Embryonic facial prominence (tissue), 1 donor: ENCODE results near the gene FER.
"Not testable (repeated sequence)": the region's sequence is repeated elsewhere in the genome, so short reads cannot be mapped to it uniquely, and the experiment has no call there.

Experiments used
- DNase-seq: peaks from one replicate; pipeline ENCODE4 v3.0.0-alpha.2; 2016; ENCODE audit errors: extremely low spot score

The FER gene

DNA sequence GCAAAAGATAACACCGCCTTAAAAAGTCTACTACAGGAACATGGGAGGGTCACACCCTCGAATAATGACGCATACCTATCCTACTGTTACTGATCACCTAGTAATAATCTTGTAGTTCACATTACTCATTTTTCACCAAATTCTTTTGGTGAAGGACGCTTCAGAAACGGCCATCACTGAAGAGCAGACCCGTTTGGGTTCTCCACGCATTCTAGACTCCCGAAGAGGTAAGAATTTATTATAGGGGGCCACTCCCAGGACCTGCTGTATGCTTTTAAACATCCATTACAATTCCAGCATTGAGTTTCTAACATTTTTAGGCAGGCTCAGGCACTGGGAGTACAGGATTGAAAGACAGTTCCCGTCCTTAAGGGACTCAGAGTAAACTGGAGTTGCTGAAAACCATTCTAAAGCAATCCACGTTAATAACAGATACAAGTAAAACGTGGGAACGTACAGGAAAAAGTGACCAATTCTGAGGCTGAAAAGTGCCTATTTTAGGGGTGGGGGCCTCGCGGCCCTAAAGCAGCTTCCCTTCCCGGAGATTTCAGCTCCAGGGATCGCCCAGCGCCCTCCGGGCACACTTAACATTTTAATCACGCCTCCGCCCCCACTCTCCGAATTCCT is at the start of gene FER:
FER (plus strand) TSS at position 124 of the 627 bp plus-strand sequence. CDS start 50,286 bp downstream, outside the sequence.
- DNase-seq: peak; percentile 37

DNA sequence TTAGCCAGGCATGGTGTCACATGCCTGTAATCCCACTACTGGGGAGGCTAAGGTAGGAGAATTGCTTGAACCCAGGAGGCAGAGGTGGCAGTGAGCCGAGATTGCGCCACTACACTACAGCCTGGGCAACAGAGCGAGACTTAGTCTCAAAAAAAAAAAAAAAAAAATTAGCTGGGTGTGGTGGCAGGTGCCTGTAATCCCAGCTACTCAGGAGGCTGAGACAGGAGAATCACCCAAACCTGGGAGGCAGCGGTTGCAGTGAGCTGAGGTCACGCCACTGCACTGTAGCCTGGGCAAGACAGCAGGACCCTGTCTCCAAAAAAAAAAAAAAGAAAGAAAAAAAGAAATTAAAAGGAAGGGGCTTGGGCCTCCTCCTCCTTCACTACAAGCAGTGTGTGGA is 47.3 kb upstream of the FER start:
- not testable (repeated sequence) for DNase-seq

DNA sequence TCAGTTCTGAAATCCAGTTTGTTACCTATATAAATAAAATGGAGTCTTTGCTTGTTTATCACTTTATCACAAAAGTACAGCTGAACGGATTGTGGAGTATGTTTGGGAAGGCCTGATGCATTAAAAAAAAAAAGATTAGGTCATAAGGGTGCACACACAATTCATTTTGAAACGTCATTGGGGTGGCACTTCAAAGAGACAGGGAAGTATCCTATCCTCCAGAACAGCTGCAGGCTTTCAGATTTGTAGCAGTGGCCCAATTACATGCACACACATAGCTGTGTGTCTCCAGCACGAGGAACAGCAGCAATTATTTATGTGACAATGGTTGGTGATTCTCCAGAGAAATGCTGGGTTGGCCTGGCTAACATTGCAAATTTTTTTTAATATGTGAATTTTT is 46.8 kb upstream of the FER start:
- DNase-seq: no peak

DNA sequence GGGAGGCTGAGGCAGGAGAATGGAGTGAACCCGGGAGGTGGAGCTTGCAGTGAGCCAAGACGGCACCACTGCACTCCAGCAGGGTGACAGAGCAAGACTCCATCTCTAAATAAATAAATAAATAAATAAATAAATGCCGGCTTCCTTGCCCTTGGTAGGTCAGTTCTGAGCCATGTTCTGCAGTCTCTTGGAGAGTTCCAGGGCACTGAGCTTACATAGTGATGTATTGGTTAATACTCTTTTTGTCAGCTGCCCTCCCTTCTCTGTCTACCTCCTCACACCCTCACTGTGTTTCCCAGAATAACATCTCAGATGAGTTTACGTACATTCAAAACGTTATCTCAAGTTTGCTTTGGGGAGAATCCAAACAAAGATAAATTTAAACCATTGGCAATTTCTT is 45.2 kb upstream of the FER start:
- DNase-seq: no peak

DNA sequence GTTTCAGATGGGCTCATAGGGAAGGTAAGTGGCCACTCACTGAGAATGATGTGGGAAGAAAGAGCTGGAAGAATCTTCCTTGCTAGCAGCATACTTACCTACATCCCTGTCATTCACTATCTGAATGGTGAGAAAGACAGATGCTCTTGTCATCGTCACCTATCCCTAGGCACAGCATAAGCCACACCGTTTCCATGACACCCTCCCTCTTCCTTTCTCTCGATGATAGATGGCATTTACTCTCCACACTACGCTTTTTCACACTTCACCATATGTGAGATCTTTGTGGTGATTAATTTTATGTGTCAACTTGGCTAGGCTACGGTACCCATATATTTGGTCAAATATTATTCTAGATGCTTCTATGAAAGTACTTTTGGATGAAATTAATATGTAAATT is 44.4 kb upstream of the FER start:
- DNase-seq: no peak

DNA sequence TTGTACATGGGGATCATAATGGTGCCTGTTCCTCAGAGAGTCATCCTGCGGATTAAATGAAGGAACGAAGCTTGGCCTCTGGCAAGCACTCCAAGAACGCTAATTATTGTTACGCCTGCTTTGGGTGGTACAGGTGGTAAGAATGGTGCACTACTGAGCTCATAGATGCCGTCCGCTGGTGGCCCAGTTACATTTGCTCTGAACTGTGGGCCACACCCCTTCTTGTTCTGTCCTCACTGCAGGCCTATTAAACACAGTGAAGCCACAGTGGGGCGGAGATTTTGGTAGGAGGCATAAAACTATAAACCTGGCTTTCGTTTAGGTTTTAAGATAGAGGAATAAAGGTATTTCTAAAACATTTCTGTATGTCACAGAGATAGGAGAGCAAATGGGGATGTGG is 40.6 kb upstream of the FER start:
- no peak for DNase-seq

DNA sequence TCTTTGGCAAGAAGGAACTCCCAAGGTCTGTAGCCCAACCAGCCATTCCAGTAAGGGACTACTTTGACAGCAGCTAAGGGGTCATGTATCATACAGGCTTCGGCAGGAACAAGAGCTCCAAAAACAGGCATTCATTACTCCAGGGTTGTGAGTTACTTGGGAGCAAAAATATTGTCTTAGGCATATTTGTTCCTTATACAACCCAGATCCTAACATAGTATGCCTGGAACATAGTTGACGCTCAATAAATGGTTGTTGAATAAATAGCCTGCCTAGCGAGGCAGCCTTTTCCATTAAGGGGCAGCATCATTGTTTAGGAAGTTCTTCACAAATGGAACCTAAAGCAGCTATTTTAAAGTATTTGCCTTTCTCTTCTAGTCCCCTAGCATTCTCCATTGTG is 35.8 kb upstream of the FER start:
- no peak for DNase-seq

DNA sequence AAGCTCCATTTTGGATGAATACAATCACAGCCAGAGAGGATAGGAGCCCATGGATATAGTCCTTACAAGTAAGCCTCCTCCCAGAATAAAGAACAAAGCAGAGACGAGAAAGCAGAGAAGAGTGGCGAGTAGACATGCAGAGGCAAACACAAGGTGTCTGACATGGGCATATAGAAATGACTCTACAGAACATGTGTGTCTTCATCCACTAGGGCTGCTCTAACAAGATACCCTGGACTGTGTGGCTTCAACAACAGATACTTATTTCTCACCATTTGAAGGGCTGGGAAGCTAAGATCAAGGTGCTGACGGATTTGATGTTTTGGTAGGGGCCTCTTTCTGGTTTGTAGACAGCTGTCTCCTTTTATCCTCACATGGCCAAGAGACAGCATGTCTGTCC is 32.3 kb upstream of the FER start:
- DNase-seq: no peak

DNA sequence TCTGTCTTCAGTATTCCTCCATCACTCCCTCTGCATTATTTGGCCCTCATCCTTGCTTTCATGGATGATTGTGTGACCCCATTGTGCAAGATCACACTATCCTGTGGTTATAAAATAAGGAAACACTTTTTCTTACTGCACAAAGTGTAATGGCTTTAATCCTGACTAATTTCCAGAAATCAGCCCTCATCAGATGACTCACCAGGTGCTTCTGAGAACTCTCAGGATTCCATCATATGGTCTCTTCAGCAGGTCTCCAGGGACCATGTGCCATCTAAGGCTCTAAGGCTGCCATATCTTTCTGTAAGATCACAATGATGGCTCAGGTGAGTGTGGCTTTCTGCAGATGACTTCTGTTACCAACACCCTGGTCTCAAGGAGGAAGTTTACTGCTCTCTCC is 27.3 kb upstream of the FER start:
- no peak for DNase-seq

DNA sequence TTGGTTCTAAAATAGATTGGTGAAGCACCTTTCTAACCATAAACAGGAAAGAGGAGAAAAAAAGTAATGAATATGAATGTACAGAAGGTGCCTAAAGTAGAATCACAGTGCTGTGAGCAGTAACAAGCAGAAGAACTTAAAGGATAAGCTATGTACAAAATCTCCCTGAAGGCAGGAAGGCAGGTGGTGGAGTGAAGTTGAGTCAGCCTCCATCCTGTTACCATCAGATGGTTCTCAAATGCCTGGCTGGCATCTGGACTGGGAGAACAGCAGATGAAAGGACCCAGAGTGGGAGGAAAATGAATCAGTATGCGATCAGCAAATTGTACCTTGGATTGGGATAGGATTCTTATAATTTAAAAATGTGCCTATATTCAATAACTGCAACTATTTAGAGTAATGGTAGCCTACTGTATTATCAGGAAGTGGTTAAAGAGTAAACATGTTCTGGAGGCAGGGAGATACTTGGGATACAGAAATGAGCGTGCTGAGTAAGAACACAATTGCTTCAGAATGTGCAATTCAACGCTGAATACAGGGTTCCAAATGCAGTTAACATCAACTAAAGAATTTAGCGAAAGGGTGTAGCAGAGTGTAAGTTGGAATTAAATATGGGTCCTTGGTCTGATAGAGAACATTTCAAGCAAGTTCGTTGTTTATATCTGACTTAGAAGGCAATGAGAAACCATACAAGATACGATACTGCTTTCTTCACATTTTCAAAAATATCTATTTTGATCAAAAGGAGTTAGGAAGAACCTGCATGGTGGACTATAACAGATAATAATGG is 21.1 kb upstream of the FER start:
- DNase-seq: no peak

DNA sequence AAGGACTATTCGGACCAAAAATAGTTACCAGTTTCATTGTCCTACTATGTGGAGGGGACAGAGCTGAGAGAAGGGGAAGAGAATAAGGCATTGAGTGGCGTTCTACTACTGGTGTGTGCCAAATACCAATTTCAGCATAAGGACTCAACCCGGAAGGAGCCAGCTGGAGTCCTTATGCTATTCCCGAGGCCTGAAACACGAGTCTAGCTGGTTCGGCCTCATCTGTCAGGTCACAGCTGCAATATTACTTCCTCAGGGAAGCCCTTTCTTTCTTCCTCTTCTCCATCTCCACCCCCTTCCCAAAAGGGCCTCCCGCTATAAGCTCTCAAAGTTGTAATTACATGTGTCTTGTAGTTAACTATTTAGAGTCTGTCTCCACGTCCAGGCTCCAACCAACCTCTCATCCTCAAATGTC is 20.5 kb upstream of the FER start:
- DNase-seq: peak; percentile 20

DNA sequence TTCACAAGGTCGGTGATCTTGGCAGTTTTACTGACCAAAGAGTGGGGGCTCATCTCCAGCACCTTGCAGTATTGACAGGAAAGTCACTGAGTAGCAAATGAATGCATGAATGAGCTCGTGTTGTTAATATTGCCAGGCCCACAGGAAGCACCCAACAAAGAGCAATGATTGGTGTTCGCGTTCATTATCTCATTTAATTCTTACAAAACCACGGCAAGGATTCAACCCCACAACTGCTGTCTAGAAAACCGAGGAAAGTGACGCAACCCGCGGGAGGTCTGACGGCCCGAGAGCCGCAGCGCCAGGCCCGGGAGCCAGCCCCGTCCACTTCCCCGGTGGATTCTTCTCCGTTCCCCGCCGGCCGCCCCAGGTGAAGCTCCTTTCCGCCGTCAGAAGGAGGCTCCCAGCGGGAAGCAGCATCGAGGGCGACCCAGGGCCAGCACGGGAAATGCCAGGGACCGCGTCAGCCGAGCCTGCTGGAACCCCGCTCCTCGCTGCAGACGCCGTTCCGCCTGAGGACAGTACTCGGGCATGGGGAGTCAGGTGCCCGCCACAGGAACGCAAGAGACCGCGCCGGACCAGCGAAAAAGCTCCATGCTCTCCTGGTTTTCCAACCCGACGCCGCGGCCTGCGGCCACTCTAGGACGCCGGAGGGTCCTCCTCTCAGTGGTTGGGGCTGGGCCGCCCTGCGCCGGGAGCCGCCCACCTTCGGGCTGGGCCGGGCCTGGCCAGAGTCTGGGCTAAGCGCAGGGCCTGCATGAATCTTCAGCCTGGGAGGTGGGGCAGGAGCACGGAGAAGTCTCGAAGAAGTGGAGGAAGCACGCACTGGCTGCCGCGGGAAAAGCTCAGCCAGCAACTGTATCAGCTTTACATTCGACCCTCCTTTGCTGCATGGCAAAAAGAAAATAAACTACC is 19.8 kb upstream of the FER start:
- DNase-seq: peak; percentile 73

DNA sequence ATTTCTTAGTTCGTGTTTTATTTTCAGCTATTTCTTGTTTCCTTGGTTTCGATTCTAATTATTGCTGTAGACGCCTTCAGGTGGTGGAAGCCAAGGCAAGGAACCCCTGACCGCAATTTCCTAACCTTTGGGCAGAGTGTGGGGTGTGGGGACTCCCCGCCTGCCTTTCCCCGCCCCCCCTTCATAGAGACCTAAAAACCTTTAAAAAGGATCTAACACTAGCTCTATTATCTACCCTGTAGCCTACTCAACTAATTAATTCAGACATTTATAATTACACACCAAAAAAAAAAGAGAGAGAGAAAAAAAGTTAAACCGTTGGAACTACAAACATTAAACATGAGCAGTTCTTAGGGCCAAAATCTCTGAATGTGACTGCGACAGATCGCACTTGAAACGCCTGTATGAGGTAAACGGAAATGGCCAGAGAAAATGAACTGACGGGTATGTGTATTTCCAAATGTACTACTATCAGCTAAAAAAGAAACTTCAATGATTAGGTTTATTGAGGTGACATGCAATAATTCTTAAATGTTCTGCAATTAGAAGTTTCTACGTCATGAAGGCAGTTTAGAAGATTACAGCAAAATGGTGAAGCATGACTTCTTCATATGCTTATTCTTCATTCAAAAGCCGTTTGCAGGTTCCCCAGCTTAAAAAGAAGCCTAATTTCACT is 19.0 kb upstream of the FER start:
- DNase-seq: no peak

DNA sequence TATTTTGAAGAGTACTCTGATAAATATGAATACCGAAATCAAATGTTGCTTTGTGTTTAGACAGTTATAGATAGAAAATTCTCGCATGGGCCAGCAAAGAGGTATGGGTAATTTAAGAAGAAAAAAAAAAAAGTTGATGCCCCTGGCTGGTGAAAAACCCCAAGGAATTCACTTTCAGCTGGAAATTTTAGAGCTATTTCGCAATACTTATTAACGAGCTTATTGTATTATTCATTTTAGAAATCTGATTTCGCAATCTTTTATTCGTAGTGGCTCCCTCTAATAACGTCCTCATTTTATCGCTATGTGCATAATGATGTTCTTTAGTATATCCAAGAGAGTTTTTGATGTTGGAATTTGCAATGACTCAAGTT is 18.5 kb upstream of the FER start:
- DNase-seq: no peak

DNA sequence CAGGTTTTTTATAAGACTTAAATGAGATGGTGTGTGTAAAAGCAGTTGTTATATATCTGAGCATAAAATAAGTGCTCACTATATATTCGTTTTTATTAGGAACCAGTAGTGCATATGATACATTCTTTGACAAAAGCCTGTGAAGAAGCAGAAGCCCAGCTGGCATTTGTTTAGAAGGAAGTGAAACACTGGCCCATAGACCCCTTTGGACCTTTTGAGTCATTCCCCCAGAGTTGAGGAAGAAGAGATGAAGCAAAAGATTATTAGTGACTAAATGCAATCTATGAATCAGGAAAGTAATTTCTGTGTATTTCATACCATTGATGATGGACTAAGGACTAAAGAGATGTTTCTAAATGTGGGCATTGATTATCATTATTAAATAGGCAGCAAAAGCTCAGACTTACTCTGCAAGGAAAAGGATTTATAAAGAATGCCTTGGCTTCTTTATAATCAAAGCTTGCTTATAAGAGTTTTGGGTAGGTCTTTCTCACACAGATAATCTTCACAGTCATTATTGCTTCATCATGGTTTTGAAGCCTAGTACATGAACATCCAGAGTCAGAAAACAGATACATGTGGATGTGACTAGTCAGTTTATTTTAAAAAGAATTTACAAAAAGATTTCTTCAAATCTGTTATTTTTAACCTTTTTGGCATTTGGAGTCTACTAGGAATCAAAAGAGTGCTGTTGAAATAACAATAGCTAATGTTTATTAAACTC is 16.9 kb upstream of the FER start:
- DNase-seq: no peak

DNA sequence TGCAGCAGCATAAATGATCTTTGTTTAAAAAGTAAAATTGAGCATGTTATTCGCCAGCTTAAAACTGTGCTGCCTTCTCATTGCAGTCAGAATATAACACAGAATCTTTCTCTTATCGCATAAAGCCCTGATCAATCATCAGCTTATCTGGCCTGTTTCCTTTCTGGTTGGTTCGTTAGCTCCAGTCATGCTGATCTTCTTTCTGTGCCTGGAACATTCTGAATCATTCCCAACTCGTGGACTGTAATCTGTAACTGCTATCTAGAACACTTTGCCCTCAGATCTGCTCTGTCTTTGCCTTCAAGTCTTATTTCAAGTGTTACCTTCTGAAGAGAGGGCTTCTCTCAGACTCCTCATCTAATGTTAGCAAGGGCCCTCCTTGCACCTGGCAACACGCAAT is 11.9 kb upstream of the FER start:
- no peak for DNase-seq

DNA sequence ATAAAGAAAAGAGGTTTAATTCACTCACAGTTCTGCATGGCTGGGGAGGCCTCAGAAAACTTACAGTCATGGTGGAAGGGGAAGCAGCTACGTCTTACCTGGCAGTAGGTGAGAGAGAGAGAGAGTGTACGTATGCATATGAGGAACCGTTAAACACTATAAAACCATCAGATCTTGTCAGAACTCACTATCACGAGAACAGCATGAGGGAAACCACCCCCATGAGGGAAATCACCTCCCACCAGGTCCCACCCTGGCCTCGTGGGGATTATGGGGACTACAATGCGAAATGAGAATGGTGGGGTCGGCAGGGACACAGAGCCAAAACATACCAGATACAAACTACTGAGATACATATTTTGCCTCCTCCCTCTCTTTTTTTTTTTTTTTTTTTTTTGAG is 10.8 kb upstream of the FER start:
- no peak for DNase-seq

DNA sequence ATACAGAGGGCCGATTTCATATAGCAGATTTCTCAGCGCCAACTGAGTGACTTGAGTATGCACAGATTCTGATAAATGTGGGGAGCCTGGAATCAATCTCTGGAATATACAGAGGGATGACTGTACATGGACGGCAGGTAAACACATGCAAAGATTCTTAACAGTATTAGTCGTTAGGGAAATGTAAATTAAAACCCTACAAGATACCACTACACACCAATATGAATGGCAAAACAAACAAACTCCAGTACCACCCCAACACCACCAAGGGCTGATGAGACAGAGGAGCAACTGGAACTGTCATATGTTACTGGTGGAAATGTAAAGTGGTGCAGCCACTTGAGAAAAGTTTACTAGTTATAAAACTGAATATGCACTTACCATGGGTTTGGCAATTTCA is 8.3 kb upstream of the FER start:
- DNase-seq: no peak

DNA sequence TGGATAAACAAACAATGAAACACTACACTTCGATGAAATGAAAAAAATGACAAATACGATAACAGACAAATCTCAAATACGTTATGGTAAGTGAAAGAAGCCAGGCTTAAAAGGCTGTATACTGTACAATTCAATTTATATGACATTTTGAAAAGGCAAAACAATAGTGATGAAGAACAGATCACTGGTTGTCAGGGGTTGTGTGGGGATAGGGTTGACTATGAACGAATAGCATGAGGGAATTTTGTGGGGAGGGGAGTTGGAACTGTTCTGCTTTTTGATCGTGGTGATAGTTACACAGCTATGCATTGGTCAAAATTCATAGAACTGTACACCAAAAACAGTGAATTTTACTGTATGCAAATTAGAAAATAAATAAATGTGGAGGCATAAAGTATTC is 7.8 kb upstream of the FER start:
- no peak for DNase-seq

DNA sequence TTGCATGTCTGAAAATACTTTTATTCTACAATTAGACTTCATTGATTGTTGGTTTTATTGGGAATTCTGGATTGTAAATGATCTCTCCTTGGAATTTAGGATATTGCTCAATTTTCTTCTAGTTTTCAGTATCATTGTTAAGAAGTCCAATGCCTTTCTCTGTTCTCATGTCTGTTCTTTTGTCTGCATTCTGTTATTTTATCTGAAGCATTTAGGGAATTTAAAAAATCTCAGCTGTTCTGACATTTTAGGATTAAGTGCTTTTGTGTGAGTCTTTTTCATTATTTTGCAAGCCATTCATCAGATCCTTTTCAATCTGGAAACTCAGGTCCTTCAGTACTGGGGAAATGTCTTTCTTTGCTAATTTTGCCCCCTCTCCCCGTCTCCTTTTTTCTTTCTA is 4.4 kb upstream of the FER start:
- DNase-seq: no peak

DNA sequence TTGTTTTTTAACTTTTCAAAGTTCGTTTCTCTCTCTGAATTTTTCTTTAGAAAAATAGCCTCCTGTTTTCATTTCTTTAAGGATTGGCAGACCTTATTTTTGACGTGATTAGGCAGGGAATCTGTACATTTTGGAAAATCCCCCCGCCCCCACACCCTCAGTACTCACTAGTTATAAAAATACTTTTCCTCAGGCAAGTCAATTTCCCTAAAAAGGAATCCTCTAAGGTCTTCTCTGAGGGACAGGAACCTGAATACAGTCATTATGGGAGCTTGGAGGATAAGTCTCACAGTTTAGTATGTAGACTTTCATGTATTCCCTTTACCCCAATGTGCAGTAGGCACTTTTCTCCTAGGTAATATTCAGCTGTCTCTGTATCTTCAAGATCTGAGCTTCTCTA is 3.9 kb upstream of the FER start:
- DNase-seq: no peak
